GM10248 (cell line): Measurements from ENCODE around the gene PPL.
A peak's percentile ranks its signal among the peaks of the same experiment; 100 is the strongest.

Source experiments
- CTCF ChIA-PET: fragments of 300-600 bp; sonication (Branson Sonifier 250); formaldehyde crosslinking; extraction: SDS; loops from one replicate; lab custom pipeline; 2021; ENCODE audit warnings: antibody characterized with exemption; lab: Yijun Ruan, JAX
- POLR2A ChIA-PET: fragments of 350-650 bp; sonication (Branson Sonifier 250); formaldehyde crosslinking; extraction: SDS; loops from one replicate; lab custom pipeline; 2020; ENCODE audit warnings: antibody characterized with exemption; lab: Yijun Ruan, JAX
- DNase-seq: peaks from one replicate; pipeline ENCODE4 v3.0.0; 2012; ENCODE audit errors: extremely low spot score
- CTCF ChIP-seq: IDR thresholded peaks from 2 replicates; pipeline ENCODE4 v1.5.1; 2012; ENCODE audit warnings: mild to moderate bottlenecking, low read depth; ENCODE audit errors: extremely low read depth, missing control alignments, control extremely low read depth

Gene PPL

DNA sequence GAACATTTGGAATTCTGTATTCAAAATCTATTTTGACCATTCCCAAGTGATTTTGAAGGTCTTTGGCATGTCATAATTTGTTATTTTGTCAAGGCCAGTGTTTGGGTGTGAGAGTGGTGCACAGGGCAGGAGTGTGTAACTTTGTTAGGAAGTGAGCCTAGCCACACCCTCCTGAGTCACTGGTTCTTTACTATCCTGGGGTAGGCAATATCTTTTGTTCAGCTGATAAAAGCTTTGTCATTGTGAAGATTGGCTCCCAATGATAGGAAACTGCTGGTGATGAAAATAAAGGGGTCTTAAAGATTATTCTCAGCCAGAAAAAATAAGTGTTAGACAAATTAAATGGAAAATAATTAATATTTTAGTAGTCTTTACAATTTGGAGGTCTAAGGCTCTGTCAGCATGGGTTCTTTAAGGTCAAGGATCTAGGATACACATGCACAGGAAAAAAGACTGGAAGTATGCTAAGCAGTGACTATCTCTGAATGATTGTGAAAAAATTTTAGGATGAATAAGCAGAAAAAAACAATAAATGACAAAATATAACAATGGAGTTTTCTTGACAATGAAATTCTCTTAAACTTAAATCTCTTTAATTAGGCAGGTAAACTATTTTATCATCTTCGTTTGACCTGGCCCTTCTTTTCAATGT lies 84.6 kb downstream of the PPL start:
- DNase-seq, result no peak
- ChIA-PET POLR2A (no interaction called here), CTCF (no interaction called here)
- no peak for TF ChIP-seq CTCF

DNA sequence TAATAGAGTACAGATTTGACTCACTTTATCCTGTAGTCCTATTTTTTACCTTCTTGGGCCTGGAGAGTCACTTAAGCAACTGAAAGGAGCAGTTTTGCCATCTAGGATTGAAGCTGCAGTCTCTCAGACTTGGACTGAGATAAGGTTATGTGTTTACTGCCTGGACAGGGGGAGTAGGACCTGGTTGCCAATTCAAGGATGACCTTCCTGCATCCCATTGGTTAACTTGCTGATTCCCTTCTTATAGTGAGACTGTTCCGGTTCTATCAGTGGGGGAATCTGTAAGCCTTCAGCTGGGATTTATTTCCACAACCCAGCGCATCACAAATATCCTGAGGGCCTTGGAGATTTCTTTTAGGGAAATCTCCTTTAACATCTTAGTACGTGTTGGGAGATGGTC lies 86.7 kb downstream of the PPL start:
- ChIA-PET CTCF (no interaction called here), POLR2A (no interaction called here)
- DNase-seq, result no peak
- no peak for TF ChIP-seq CTCF

DNA sequence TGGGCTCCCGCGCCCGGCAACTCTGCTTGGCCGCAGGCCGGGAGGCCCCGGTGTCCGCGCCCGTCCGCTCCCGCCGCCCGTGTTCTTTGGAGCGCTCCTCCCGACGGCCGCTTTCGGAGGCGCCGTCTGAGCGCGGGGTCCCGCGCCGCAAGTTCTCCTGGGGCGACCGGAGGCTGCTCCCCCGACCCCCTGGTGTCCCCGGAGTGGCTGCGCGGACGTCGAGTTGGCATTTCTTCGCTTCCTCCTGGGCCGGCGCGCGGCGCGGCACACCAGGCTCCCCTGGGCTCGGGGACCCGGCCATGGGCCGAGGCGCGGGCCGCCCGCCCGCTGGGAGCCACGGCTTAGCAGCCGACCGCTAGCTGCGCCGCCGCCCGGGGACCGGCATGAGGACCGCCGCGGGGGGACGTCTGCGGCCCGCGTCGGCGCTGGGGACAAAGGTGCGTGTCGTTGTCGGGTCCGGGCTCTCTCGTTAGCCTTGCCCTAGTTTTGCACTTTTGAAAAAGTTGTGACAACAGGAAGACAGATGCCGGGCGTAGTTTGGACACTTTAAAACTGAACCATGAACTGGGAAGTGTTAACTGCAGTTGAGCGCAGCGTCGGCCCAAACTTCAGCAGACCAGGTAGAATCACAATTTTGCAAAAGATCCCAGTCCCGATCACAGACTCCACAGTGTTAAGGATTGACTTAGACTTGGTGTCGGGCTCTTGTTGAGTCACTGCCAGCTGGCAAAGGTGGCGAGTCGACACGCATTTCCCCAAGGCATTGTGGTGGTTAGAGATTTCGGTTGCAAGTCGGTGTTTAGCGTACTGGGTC lies 89.0 kb downstream of the PPL start:
- ChIA-PET POLR2A (interaction anchor here (1.0 kb wide), 1 partner anchor 9 kb away, joined by 4 read pairs; no protein-coding TSS in a partner anchor), CTCF (no interaction called here)
- peak; percentile 36 for DNase-seq
- no peak for TF ChIP-seq CTCF

DNA sequence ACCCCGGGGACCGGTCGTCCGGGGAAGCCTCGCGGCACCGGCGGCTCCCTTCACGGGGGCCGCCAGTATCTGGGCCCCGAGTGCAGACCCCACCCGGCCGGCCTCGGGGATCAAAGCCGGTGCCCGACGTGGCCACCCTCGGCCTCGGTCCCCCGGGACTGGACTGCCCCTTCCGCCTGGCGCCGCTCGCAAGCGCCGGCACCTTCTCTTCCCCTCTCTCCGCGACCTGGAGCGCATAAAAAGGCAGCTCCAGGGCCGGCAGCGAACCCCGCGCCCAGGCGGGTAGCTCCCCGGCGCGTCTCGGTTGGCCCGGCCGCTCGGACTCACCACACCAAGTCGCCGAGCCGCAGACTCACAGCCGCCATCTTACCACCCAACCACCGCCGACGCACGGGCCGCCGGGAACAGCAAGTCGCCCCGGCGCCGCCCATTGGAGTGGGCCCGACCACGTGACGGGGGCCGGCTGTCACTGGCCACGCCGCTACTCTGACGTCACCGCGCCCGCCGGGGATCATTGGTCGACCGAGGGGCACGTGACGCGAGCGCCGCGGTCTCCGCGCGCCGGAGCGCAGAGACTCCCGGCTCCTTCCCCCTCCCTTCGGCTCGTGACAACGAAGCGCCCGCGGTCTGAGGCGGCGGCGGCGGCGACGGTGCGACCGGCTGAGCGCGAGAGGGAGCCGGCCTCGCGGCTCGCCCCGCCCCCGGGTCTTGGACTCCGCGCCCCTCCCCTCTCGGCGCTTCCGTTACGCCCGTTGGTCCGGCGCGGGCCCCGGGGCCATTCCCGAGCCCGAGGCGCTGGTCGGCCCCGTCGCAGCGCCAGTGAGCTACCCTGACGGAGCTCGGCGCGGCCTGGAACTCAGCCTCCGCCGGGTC lies 89.8 kb downstream of the PPL start, which contains the start of the genes GLYR1 and UBN1:
Gene GLYR1, minus strand, starts transcription at position 388 of the 873 bp plus-strand sequence. Its CDS starts 23 bp downstream, at position 365.
Gene UBN1, plus strand, starts transcription at position 581 of the 873 bp plus-strand sequence. CDS start 5,437 bp downstream, outside the sequence.
- POLR2A ChIA-PET, result interaction anchor here (1.0 to 1.3 kb wide), 2 partner anchors 8 to 12 kb away, joined by 3 to 4 read pairs; no protein-coding TSS in a partner anchor
- DNase-seq, result peak; percentile 99
- CTCF ChIA-PET, result interaction anchor here (1.8 kb wide), 1 partner anchor 11 kb away, joined by 5 read pairs; no protein-coding TSS in a partner anchor
- TF ChIP-seq CTCF, result no peak

- ChIA-PET CTCF (interaction anchor here (1.8 kb wide), 1 partner anchor 10 kb away, joined by 5 read pairs; no protein-coding TSS in a partner anchor), POLR2A (interaction anchor here (1.3 kb wide), 1 partner anchor 11 kb away, joined by 3 read pairs; no protein-coding TSS in a partner anchor)
- peak; percentile 38 for DNase-seq
- TF ChIP-seq CTCF, result no peak
Measured at GRCh38 chr16:4846503-4846900, 90.4 kb downstream of the PPL start.

GRCh38 chr16:4840984-4841383 lies 96.0 kb downstream of the PPL start:
- CTCF ChIA-PET, result interaction anchor here (1.7 kb wide), 1 partner anchor 27 kb away, joined by 3 read pairs; no protein-coding TSS in a partner anchor
- POLR2A ChIA-PET, result no interaction called here
- no peak for TF ChIP-seq CTCF
- DNase-seq, result no peak
